Activated CD4-positive, CD25-positive, alpha-beta regulatory T cell treated with anti-CD3 and anti-CD28 coated beads, Interleukin-2, amount 50 U/mL, for 24 hours (primary cell): Measurements from ENCODE around the gene GBP6.
"Not testable (repeated sequence)": the region's sequence is repeated elsewhere in the genome, so short reads cannot be mapped to it uniquely, and the experiment has no call there.

Experiments used
- ATAC-seq, 2 donors: fragments of 150-1000 bp; cut with Tn5 transposase; one replicate each; pipeline ENCODE4 v1.10.0; 2021; ENCODE audit warnings: mild to moderate bottlenecking in 1 of 2, moderate library complexity in 1 of 2

GBP6 gene

GRCh38 chr1:89363638-89364536 lies at the start of gene GBP6:
GBP6 (plus strand) TSS chr1:89364059; CDS start chr1:89368552, 4,493 bp downstream.
- ATAC-seq = peak; percentile 45 to 52

- no peak for ATAC-seq
Measured at GRCh38 chr1:89322402-89322801, 41.5 kb upstream of the GBP6 start.

GRCh38 chr1:89331890-89332289 lies 32.0 kb upstream of the GBP6 start:
- no peak for ATAC-seq

GRCh38 chr1:89332461-89332860 lies 31.4 kb upstream of the GBP6 start:
- ATAC-seq = no peak

- ATAC-seq = no peak
Measured at GRCh38 chr1:89335486-89335885, 28.4 kb upstream of the GBP6 start.

- ATAC-seq = no peak
Measured at GRCh38 chr1:89337903-89338302, 26.0 kb upstream of the GBP6 start.

GRCh38 chr1:89339039-89339438 lies 24.8 kb upstream of the GBP6 start:
- no peak for ATAC-seq

- not testable (repeated sequence) for ATAC-seq
Measured at GRCh38 chr1:89345479-89345878, 18.4 kb upstream of the GBP6 start.

GRCh38 chr1:89347296-89347695 lies 16.6 kb upstream of the GBP6 start:
- ATAC-seq = no peak

- peak in 1 of 2 donors; percentile 34 for ATAC-seq
Measured at GRCh38 chr1:89350298-89350697, 13.6 kb upstream of the GBP6 start.

GRCh38 chr1:89351597-89352311 lies 12.1 kb upstream of the GBP6 start:
- peak; percentile 86 for ATAC-seq

- peak; percentile 27 to 29 for ATAC-seq
Measured at GRCh38 chr1:89352421-89352820, 11.4 kb upstream of the GBP6 start.

GRCh38 chr1:89354205-89354604 lies 9.7 kb upstream of the GBP6 start:
- no peak for ATAC-seq

GRCh38 chr1:89355056-89355455 lies 8.8 kb upstream of the GBP6 start:
- no peak for ATAC-seq

- peak; percentile 63 to 68 for ATAC-seq
Measured at GRCh38 chr1:89356658-89357400, 7.0 kb upstream of the GBP6 start.

GRCh38 chr1:89358287-89358893 lies 5.5 kb upstream of the GBP6 start:
- peak; percentile 66 to 74 for ATAC-seq

- ATAC-seq = no peak
Measured at GRCh38 chr1:89360716-89361115, 3.1 kb upstream of the GBP6 start.

GRCh38 chr1:89361681-89362080 lies 2.2 kb upstream of the GBP6 start:
- ATAC-seq = no peak

GRCh38 chr1:89363196-89363595 lies 663 bp upstream of the GBP6 start:
- ATAC-seq = peak; percentile 83 to 87

- ATAC-seq = no peak
Measured at GRCh38 chr1:89364954-89365550, 1.2 kb downstream of the GBP6 start.

- ATAC-seq = no peak
Measured at GRCh38 chr1:89367221-89367620, 3.4 kb downstream of the GBP6 start.

- no peak for ATAC-seq
Measured at GRCh38 chr1:89369331-89369730, 5.5 kb downstream of the GBP6 start.
